Endodermal cell (in vitro differentiated cells): ENCODE measurements around the gene CPN2. TPM values are rescaled to one million over a fixed set of nuclear protein-coding genes. Genes with fewer than 3 reads are reported as not detected.

ENCODE experiments used
- DNase-seq: peaks from one replicate; pipeline ENCODE4 v3.0.0-alpha.2; 2017
- H3K27ac ChIP-seq: 2 replicates; pipeline ENCODE4 v1.5.1; 2013; ENCODE audit warnings: mild to moderate bottlenecking, low read depth, low read length, moderate library complexity
- H3K27me3 ChIP-seq: 2 replicates; pipeline ENCODE4 v1.6.1; 2013; ENCODE audit warnings: mild to moderate bottlenecking, low read length, moderate library complexity; ENCODE audit not compliant: insufficient read depth, control insufficient read depth, poor library complexity, severe bottlenecking
- H3K36me3 ChIP-seq: 2 replicates; pipeline ENCODE4 v1.7.0; 2013; ENCODE audit warnings: mild to moderate bottlenecking, low read length, moderate library complexity; ENCODE audit not compliant: control insufficient read depth, insufficient read depth
- H3K4me1 ChIP-seq: one replicate; pipeline ENCODE4 v1.7.0; 2013; ENCODE audit warnings: low read length; ENCODE audit not compliant: control insufficient read depth, insufficient read depth
- H3K4me3 ChIP-seq: 2 replicates; pipeline ENCODE4 v1.5.1; 2013; ENCODE audit warnings: mild to moderate bottlenecking, low read length, moderate library complexity
- H3K9ac ChIP-seq: 2 replicates; pipeline ENCODE4 v1.6.1; 2013; ENCODE audit warnings: mild to moderate bottlenecking, low read length, moderate library complexity; ENCODE audit not compliant: poor library complexity, severe bottlenecking; ENCODE audit errors: extremely low read depth
- H3K9me3 ChIP-seq: 2 replicates; pipeline ENCODE4 v1.6.1; 2013; ENCODE audit warnings: mild to moderate bottlenecking, low read length, moderate library complexity; ENCODE audit not compliant: control insufficient read depth
- H3K27ac Mint-ChIP-seq: 2 replicates; pipeline ENCODE4 v1.8.0; 2020; ENCODE audit warnings: mixed read lengths
- H3K27me3 Mint-ChIP-seq: 2 replicates; pipeline ENCODE4 v1.8.0; 2021; ENCODE audit warnings: mild to moderate bottlenecking, mixed read lengths; ENCODE audit not compliant: insufficient read depth
- H3K36me3 Mint-ChIP-seq: 2 replicates; pipeline ENCODE4 v1.8.0; 2020; ENCODE audit warnings: low read depth, mixed read lengths
- H3K4me1 Mint-ChIP-seq: 2 replicates; pipeline ENCODE4 v1.8.0; 2020; ENCODE audit warnings: mixed read lengths
- H3K4me3 Mint-ChIP-seq: 2 replicates; pipeline ENCODE4 v1.8.0; 2020; ENCODE audit warnings: mild to moderate bottlenecking, moderate library complexity, mixed read lengths
- H3K9me3 Mint-ChIP-seq: 2 replicates; pipeline ENCODE4 v1.8.0; 2020; ENCODE audit warnings: mild to moderate bottlenecking, mixed read lengths
- CTCF ChIP-seq: fragments of 200-600 bp; sonication (generic); conservative IDR thresholded peaks from 2 replicates; pipeline ENCODE4 v1.5.0; 2021; ENCODE audit warnings: antibody characterized with exemption, mild to moderate bottlenecking
- WGBS, 2 experiments: methylation state at CpG; one replicate each; pipeline versions ENCODE4 v1.1.5 to v1.1.7; 2013; ENCODE audit warnings: missing lambda C conversion rate in 2 of 2, mixed read lengths in 1 of 2; ENCODE audit not compliant: insufficient coverage in 1 of 2, insufficient read length in 1 of 2; 5-methylcytosine and 5-hydroxymethylcytosine counted together
- total RNA-seq, 2 donors: library from RNA; stranded (reverse); fragmentation: NEBNext Ultra II Directional in 1 of 2; extraction: Animal tissue kit (Norgen Biotek cat#: 25700) in 1 of 2; gene quantifications; 2 replicates in 1 of 2; 3 replicates in 1 of 2; pipeline ENCODE4 v1.2.1, GENCODE V29; 2021

Gene CPN2
- total RNA-seq, 2 donors from 2014 or later = 0.22 TPM; not detected in 1

GRCh38 chr3:194337965-194338753 is 13.0 kb downstream of the CPN2 start:
- Mint-ChIP-seq H3K4me3 (no peak overlapping the region), H3K9me3 (no peaks in the 10 kb centered on the region), H3K36me3 (no peaks in the 10 kb centered on the region), H3K4me1 (peaks cover 32% of the 10 kb centered on the region), H3K27me3 (peaks cover 32% of the 10 kb centered on the region), H3K27ac (no peak overlapping the region)
- no peak for DNase-seq
- no peaks in the 10 kb centered on the region for H3K9me3 ChIP-seq
- no peak overlapping the region for H3K9ac ChIP-seq
- H3K27ac ChIP-seq = no peak overlapping the region
- no peak overlapping the region for H3K4me3 ChIP-seq
- WGBS, 2 experiments = 84 to 92% methylated on average over 9 to 13 of the region's 13 CpGs
- no peak for TF ChIP-seq CTCF
- H3K27me3 ChIP-seq = peaks cover 28% of the 10 kb centered on the region
- no peaks in the 10 kb centered on the region for H3K36me3 ChIP-seq
- H3K4me1 ChIP-seq = peaks cover 24% of the 10 kb centered on the region

GRCh38 chr3:194336601-194337355 is 14.3 kb downstream of the CPN2 start:
- Mint-ChIP-seq H3K4me1 (peaks cover 36% of the 10 kb centered on the region), H3K27ac (no peak overlapping the region), H3K36me3 (no peaks in the 10 kb centered on the region), H3K4me3 (no peak overlapping the region), H3K9me3 (no peaks in the 10 kb centered on the region), H3K27me3 (peaks cover 32% of the 10 kb centered on the region)
- 84 to 88% methylated on average over 14 to 17 of the region's 17 CpGs for WGBS, 2 experiments
- DNase-seq = peak; percentile 61
- TF ChIP-seq CTCF = no peak
- H3K4me3 ChIP-seq = no peak overlapping the region
- H3K27ac ChIP-seq = no peak overlapping the region
- H3K36me3 ChIP-seq = no peaks in the 10 kb centered on the region
- peaks cover 27% of the 10 kb centered on the region for H3K27me3 ChIP-seq
- no peak overlapping the region for H3K9ac ChIP-seq
- peaks cover 24% of the 10 kb centered on the region for H3K4me1 ChIP-seq
- no peaks in the 10 kb centered on the region for H3K9me3 ChIP-seq

GRCh38 chr3:194333981-194334320 is 17.2 kb downstream of the CPN2 start:
- Mint-ChIP-seq H3K4me1 (peaks cover 19% of the 10 kb centered on the region), H3K27me3 (peaks cover 33% of the 10 kb centered on the region), H3K9me3 (no peaks in the 10 kb centered on the region), H3K36me3 (no peaks in the 10 kb centered on the region), H3K27ac (no peak overlapping the region), H3K4me3 (peak overlapping the region; percentile 48)
- H3K27ac ChIP-seq = no peak overlapping the region
- no peak overlapping the region for H3K9ac ChIP-seq
- H3K9me3 ChIP-seq = no peaks in the 10 kb centered on the region
- no peaks in the 10 kb centered on the region for H3K36me3 ChIP-seq
- peaks cover 21% of the 10 kb centered on the region for H3K27me3 ChIP-seq
- H3K4me1 ChIP-seq = peaks cover 17% of the 10 kb centered on the region
- 29 to 38% methylated on average over 3 to 14 of the region's 15 CpGs for WGBS, 2 experiments
- no peak for DNase-seq
- no peak for TF ChIP-seq CTCF
- H3K4me3 ChIP-seq = no peak overlapping the region
